GM19438 (cell line): ENCODE measurements around the gene PHACTR1.
A peak's percentile ranks its signal among the peaks of the same experiment; 100 is the strongest.
"Not testable (repeated sequence)": the region's sequence is repeated elsewhere in the genome, so short reads cannot be mapped to it uniquely, and the experiment has no call there.

Experiments
- ATAC-seq: cut with Tn5 transposase; IDR thresholded peaks from one replicate; pipeline ENCODE4 v1.9.1; 2021; ENCODE audit warnings: low read depth; ENCODE audit not compliant: unreplicated experiment

The PHACTR1 gene

DNA sequence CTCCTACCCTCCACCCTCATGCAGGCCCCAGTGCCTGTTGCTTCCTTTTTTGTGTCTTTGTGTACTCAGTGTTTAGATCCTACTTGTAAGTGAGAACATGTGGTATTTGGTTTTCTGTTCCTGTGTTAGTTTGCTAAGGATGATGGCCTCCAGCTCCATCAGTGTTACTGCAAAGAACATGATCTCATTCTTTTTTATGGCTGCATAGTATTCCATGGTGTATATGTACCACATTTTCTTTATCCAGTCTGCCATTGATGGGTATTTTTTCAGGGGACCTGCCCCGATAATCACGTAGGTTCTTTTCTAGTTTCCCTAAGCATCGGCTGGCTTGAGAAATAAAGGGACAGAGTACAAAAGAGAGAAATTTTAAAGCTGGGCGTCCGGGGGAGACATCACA is 527.2 kb downstream of the PHACTR1 start:
- not testable (repeated sequence) for ATAC-seq

DNA sequence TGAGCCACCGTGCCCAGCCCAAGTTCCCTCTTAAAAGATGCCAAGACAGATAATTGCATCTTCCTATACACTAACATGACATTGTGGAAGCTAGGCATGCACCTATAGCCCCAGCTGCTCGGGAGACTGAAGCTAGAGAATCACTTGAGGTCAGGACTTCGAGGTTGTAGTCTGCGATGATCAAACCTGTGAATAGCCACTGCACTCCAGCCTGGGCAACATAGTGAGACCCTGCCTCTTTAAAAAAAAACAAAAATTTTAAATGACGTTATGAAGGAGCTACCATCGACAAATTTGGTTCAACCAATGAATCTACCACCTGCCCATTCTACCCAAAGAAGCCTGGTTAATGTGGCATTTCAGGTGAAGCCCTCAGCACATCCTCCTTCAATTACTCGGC is 531.1 kb downstream of the PHACTR1 start:
- no peak for ATAC-seq

DNA sequence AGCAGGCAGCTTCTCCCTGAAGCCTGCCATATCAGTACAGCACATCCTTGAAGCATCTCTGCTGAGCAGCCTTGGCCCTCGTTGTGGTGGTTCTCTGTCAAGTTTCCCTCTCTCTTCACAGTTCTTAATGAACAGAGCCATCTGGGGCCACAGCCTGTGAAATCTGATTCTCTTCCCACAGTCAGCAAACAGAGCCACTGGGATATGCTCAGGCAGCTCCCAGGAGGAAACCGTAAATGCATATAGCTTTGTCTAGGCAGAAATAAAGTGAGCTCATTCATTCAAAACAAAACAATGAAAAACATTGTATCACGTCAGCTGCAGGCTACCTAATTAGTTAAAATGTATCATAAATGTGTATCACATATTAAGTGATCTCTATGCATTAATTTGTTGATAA is 531.5 kb downstream of the PHACTR1 start:
- ATAC-seq: no peak

DNA sequence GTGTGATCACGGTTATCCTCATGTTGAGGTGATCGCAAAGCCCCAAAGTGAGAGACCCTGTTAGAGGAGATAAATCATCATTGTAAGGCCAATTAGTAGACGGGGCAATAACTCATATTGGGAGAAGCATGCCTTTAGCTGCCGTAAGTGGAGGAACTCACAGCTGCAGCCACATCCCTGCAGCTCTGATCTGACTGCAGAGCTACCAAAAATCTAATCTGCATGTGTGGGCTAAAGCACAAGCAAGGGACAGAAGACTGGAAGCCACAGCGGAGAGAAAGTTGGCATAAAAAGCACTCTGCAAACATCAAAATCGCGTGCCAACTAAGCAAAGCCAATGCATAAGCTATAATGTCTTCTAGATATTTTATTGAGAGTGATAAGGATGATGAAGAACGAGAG is 532.0 kb downstream of the PHACTR1 start:
- no peak for ATAC-seq

DNA sequence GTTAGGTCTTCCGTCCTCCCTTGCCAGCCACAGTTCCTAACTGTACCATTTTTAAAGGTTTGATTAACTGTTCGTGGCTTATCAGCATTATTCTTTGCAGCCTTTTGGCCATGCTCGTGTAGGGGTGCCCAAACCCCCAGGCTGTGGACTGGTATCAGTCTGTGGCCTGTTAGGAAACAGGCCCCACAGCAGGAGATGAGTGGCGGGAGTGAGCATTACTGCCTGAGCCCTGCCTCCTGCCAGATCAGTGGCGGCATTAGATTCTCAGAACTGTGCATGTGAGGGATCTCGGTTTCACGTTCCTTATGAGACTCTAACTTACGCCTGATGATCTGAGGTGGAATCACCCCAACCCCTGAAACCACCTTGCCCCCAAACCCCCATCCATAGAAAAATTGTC is 532.4 kb downstream of the PHACTR1 start:
- ATAC-seq: no peak

DNA sequence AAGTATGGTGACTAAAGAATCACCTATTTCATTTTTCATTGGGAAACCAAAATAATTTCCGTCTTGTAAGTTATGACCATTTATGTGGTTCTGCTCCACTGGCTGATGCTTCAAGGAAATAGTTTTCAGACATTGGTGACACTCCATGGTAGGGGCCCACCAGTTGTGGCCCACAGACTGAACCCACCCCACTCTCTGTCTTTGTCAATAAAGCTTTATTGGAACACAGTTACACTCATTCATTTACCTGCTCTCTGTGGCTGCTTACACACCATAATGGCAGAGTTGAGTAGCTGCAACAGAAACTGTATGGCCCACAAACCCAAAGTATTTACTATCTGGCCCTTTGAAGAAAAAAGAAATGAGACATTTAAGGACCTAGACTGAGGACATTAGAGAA is 533.2 kb downstream of the PHACTR1 start:
- ATAC-seq: no peak

DNA sequence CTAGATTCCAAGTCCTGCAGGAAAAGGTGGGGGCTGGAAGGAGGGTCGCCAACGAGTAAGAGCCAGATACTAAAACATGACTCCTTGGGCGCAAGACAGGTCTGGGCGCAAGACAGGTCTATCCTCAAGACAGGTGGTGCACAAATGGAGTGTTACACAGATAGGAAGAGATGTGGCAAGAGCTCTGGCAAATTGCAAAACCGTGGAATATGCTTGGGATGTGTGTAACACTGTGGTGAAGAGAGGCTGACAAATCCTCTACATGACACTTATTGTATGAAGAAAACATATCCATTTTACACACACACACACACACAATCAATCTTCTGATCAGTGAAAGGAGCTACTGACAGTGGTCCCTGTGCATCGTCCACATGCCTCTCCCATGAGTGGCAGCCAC is 534.1 kb downstream of the PHACTR1 start:
- ATAC-seq: no peak

DNA sequence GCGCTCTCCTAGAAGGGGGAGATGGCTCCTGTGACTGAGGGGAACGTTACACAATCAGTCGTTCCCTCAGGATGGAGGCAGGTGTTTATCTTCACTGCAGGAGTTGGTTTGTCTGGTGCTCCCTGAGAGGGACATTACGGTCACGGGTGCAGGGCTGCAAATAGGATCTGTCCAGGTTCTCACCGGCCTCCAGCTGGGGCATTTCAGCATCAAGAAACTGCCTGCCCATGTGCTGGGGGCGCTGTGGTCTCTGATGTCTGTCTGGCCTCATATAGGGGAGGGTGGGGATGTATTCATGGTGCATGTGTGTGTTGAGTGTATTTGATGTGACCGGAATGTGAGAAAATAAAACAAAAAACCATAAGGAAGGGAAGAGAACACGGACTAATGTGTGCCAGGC is 534.7 kb downstream of the PHACTR1 start:
- no peak for ATAC-seq

DNA sequence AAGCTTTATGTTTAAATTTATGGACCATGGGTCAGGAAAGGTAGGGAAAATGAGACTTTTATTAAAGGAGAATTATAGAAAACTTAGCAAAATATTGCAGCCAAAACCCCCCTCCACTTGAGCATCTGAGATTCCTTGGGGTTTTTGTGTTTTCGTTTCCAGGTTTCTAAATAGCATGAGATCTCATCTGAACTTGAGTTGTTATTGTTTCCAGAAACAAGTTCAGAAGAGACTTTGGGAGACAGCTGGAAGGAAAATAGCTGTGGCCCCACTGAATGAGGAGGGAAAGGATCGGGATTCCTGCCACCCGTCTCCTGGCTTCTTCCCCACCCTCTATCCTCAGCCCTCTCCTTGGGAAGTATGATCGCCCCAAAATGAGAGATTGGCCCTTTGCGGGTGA is 536.2 kb downstream of the PHACTR1 start:
- ATAC-seq: no peak

DNA sequence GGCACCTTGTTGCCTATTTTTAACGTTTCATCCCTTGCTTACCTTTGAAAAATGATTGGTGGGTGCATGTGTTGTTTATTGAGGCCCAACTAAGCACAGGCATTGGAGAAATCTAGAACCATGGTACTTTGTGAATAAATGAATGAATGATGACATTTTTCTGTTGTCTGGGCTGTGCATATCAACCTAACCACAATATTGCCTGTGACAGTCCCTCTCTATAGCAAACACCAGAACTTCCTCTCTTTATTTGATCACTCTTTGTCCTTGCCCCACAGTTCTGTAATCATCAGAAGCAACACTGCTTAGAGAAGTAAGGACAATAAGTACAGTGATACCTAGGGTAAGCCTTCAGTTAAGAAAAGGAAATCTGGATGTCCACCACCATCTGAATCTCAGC is 536.7 kb downstream of the PHACTR1 start:
- ATAC-seq: no peak

DNA sequence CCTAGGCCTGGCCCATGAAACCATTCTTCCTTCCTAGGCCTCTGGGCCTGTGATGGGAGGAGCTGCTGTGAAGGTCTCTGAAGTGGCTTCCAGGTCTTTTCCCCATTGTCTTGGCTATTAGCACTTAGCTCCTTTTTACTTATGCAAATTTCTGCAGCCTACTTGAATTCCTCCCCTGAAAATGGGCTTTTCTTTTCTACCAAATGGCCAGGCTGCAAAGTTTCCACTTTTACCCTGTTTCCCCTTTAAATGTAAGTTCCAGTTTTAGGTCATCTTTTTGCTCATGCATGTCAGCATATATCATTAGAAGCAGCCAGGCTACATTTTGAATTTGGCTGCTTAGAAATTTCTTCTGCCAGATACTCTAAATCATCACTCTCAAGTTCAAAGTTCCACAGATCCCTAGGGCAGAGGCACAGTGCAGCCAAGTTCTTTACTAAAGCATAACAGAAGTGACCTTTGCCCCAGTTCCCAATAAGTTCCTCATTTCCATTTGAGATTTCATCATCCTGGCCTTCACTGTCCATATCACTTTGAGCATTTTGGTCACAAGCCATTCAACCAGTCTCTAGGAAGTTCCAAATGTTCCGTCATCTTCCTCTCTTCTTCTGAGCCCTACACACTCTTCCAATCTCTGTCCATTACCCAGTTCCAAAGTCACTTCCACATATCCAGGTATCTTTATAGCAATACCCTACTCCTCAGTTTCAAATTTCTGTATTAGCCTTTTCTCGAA is 539.9 kb downstream of the PHACTR1 start:
- no peak for ATAC-seq

DNA sequence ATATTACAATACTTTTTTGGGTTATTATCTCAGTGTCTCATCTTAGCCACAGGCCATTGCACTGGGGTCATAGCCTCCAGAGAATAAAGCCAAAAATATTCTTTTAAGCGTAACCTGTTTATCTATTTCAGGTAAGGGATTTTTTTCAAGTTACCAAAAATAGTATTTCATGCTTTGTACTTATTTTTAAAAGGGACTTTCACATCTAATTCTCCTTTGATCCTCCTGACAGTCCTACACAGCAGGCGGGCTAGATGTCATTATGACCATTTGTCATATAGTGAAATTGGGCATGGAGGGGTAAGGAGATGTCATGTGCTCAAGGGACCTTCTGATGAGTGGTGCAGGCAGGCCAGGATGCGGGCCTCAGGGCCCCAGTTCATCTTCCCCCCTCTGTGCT is 542.8 kb downstream of the PHACTR1 start:
- no peak for ATAC-seq

DNA sequence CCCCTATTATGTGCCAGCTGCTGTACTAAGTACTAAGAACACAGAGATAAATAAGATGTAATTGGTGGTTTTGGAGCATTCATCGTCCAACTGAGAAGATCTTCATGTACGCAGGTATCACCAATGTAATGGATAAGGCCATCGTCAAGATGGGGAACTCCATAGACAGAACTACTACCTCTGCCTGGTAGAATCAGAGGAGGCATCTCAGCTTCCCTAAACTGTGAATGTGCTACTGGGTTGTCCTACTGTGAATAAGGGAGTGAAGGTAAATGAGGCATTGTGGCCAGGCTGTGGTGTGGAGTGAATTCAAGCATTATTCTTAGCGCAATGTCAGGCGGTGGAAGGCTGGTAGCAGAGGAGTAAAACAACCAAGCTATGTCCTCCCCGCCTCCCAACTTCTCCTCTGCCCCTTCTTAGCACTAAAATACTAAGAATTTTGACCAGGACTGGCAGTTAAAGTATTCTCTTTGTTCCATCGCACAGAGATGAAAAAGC is 543.6 kb downstream of the PHACTR1 start:
- no peak for ATAC-seq

DNA sequence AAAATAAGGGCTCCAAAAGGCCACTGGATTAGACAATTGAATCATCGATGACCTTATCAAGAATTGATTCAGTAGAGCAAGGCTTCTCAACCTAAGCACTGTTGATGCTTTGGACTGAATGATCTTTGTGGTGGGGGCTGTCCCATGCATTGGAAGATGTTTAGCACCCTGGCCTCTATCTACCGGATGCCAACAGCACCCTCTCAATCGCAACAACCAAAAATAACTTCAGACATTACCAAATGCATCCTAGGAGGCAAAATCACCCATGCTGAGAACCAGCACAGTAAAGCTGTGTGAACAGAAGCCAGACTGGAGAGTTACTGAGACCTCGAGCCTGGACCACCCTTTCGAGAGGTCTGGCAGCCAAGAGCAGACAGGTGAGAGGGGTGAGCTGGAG is 544.3 kb downstream of the PHACTR1 start:
- ATAC-seq: no peak

DNA sequence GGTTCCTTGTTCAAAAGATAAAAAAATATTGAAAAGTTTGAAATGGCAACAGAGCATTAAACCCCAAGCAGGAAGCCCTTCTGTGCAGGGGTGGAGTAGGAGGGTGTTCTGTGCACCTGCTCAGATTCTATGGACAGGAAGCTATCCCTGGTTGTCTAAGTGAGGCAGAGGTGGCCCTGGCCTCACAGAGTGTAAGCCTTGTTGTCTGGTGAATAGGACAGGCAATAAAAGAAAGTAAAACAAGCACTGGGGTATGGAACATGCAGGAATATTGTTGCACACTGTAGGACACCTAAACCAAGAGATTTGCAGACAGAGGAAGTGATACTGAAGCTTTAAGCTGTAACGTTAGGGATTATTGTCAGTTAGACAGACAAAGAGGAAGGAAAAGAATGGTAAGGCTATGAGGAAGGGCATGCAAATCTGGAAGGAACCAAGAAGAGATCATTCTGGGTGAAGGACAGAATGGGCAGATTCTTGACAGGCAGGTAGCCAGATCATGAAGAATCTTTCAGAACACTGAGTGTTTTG is 545.0 kb downstream of the PHACTR1 start:
- peak; percentile 74 for ATAC-seq

DNA sequence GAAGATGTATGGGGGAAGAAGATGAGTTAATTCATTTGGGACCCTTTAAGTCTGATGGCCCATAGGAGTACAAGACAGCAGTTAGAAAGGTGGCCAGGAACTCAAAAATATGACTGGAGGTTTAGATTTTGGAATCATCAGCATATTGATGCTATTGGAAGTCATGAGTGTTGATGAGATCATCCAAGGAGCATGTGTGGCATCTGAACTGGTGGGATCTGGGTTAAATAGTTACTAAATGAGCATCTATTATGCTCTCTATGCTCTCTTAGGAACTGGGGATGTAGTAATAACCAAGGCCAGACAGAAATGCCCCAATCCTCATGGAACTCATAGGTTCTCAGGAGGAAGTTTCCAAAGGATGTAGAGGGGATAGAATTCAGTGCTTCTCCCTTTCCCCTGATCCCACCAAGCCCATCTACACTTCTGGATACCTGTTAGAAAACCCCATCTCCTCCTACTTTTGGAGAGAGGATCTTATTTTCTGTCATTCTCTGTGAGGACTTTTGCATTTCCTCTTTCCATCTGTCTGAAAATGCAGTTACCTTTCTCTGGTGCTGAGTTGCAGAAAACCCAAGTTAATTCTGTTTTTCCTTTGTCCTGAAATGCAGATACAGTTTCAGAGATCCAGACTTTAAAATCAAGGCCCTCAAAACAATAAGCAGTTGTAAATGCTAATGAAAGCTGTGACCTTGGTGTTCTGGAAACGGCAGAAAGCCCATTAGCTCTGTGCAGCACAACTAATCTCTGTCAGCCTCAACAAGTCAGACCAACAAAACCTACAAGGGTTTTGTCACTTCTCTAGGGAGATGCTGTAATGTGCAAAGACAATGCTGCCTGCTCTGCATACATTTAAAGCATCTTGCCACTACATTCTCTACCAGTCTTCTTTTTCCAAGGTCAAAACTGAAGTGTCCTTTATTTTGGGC is 546.0 kb downstream of the PHACTR1 start:
- ATAC-seq: no peak

DNA sequence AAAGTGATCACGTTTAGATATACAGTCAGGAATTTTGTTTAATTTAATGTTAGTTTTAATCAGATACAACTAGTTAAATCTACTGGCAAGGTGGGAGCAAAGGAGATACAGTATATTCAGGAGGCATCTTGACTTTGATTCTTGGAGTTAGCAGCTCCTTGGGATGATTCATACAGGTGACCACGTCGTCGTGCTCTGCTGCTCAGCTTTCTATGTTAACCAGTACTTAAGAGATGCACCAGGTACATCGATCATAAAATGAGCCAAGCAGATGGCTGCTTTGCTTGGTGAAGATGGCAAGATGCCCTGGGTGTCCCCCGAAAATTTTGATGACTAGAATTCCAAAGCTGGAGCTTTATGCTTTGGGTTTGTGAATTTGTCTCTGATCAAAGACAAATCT is 547.1 kb downstream of the PHACTR1 start:
- ATAC-seq: no peak

DNA sequence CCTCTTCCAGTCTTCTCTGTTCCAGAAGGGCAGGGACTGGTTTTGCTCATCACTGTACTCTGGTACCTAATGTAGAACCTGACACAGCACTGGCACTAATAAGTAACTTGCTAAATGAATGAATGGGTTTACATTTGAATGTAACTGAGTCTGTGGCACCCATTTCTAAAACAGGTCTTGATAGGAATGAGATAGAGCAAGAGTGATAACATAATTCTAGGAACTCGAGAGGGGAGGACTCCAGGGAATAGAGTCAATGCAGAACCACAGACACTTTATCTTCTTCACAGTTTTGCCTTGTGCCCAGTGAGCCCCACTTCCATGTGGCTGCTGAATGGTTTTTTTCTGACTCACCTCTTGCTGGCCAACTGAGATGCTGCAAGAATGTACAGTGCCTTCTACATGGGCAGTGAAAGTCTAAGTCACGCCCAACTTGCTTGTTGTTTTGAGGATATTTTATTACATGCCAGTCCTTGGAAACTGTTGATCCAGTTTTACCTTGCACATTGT is 550.6 kb downstream of the PHACTR1 start:
- ATAC-seq: no peak

DNA sequence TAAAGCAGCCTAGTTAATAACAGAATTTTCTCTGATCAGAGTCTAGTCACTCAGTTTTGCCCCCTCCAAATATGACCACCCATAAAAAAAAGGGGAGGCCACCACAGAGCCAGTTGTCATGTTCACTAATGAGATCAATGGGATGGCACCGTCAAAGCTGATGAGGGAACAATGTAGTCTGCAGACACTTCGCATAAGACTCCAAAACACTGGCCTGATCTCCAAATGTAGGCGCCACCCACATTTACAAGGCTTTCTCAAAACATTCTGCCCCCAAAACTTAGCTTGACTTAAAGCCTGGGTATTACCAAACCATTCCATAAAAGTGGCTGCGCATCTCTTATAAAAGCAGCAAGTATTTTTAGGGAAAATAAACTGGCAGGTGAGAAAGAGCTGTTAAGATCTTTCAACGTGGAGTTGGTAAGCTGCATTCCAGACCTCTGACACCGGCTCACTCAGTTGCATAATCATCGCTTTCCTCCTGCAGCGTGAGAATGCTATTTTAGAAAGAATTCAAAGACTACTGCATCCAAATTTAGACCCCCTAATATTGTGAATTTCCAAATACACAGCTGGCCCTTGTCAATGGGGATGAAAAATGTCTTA is 552.4 kb downstream of the PHACTR1 start:
- no peak for ATAC-seq

DNA sequence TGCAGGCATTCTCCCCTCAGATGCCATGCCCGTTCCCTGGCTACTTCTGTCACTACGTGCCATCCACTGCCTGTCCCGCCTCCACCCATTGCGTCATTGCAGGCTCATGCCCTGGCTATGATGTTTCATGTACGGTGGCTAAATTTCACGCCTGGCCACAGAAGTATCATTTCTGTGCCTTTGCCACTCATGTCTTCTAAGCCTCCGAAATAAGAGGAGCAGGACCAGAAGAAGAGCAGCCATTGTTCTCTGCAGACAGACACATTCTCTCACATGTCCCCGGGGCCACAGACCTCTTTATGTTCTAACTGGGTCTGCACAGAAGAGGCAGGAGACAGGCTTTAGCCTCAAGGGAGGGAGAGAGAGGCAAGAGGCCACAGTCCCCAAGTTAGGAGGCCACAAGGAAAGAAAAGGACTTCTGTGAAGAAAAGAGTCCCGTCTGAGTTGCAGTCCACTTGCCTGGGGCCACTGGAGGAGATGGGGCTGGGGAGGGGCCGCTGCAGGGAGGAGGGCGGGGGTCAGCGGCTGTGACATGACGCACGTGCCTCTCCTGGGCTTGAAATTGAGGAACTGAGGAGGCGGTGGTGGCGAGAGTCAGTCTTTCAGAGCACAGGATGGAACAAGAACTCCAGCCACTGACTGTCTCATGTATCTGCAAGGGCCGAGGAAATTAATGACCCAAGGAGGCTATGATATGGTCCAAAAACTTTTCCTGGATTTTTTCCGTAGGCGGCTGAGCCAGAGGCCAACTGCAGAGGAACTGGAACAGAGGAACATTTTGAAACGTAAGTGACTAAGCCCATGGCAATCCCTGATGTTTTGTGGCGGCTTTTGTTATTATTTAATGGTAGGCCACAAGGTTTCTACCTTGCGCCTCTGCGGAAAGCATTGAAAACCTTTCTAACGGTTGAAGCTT is 555.8 kb downstream of the PHACTR1 start:
- peak; percentile 65 for ATAC-seq
